ENCODE measurements around the gene TNPO3.
"Not testable (repeated sequence)": the region's sequence is repeated elsewhere in the genome, so short reads cannot be mapped to it uniquely, and the experiment has no call there.

Gene TNPO3

GRCh38 chr7:129083525-129083924, 28.6 kb upstream of the TNPO3 start:
- ATAC-seq (replicated peaks) (no peak), DNase-seq (no peak)
- Mint-ChIP-seq H3K27ac (no peak overlapping the region), H3K27me3 (peaks cover 9 to 21% of the 10 kb centered on the region in 2 donors), H3K36me3 (ENCODE audit: insufficient read depth) (no peaks in the 10 kb centered on the region), H3K9me3 (no peaks in the 10 kb centered on the region), H3K4me3 (no peak overlapping the region), H3K4me1 (ENCODE audit: low read depth in 2 of 2) (no peaks in the 10 kb centered on the region)

- Mint-ChIP-seq H3K36me3 (ENCODE audit: insufficient read depth) (no peaks in the 10 kb centered on the region), H3K27ac (no peak overlapping the region)
These were observed 23.5 kb upstream of the TNPO3 start for GRCh38 chr7:129078455-129078854.

GRCh38 chr7:129076886-129077285, 22.0 kb upstream of the TNPO3 start:
- H3K4me3 Mint-ChIP-seq = no peak overlapping the region
- peaks cover 16 to 57% of the 10 kb centered on the region in 2 donors for H3K27me3 Mint-ChIP-seq
- H3K36me3 Mint-ChIP-seq (ENCODE audit: insufficient read depth) = no peaks in the 10 kb centered on the region
- no peak overlapping the region for H3K27ac Mint-ChIP-seq
- no peaks in the 10 kb centered on the region for H3K4me1 Mint-ChIP-seq (ENCODE audit: low read depth in 2 of 2)
- ATAC-seq (replicated peaks) (no peak), DNase-seq (no peak)
- H3K9me3 Mint-ChIP-seq = no peaks in the 10 kb centered on the region

More at GRCh38 chr7:129078455-129078854, 23.5 kb upstream of the TNPO3 start:
- ATAC-seq (replicated peaks) (no peak), DNase-seq (no peak)
- Mint-ChIP-seq H3K9me3 (no peaks in the 10 kb centered on the region), H3K27me3 (peaks cover 16 to 47% of the 10 kb centered on the region in 2 donors), H3K4me1 (ENCODE audit: low read depth in 2 of 2) (no peaks in the 10 kb centered on the region), H3K4me3 (no peak overlapping the region)

GRCh38 chr7:129074994-129075393, 20.1 kb upstream of the TNPO3 start:
- Mint-ChIP-seq H3K36me3 (ENCODE audit: insufficient read depth) (peaks cover 2% of the 10 kb centered on the region), H3K4me1 (ENCODE audit: low read depth in 2 of 2) (no peaks in the 10 kb centered on the region), H3K27me3 (peaks cover 17 to 64% of the 10 kb centered on the region in 2 donors), H3K9me3 (no peaks in the 10 kb centered on the region), H3K27ac (no peak overlapping the region), H3K4me3 (no peak overlapping the region)
- DNase-seq (no peak), ATAC-seq (replicated peaks) (no peak)

- Mint-ChIP-seq H3K9me3 (no peaks in the 10 kb centered on the region), H3K4me1 (ENCODE audit: low read depth in 2 of 2) (no peaks in the 10 kb centered on the region), H3K27ac (no peak overlapping the region), H3K4me3 (no peak overlapping the region), H3K36me3 (ENCODE audit: insufficient read depth) (peaks cover 2% of the 10 kb centered on the region), H3K27me3 (peaks cover 17 to 66% of the 10 kb centered on the region in 2 donors)
- ATAC-seq (replicated peaks) (no peak), DNase-seq (no peak)
These were observed 19.5 kb upstream of the TNPO3 start for GRCh38 chr7:129074361-129074871.

GRCh38 chr7:129073738-129074137, 18.8 kb upstream of the TNPO3 start:
- Mint-ChIP-seq H3K27me3 (peaks cover 22 to 68% of the 10 kb centered on the region in 2 donors), H3K27ac (no peak overlapping the region), H3K9me3 (no peaks in the 10 kb centered on the region), H3K4me3 (no peak overlapping the region), H3K4me1 (ENCODE audit: low read depth in 2 of 2) (no peaks in the 10 kb centered on the region), H3K36me3 (ENCODE audit: insufficient read depth) (peaks cover 2% of the 10 kb centered on the region)
- no peak for DNase-seq
- ATAC-seq (replicated peaks) = no peak

- H3K4me3 Mint-ChIP-seq = no peak overlapping the region
- H3K27ac Mint-ChIP-seq = no peak overlapping the region
- no peak for ATAC-seq (replicated peaks)
- H3K4me1 Mint-ChIP-seq (ENCODE audit: low read depth in 2 of 2) = no peaks in the 10 kb centered on the region
- H3K9me3 Mint-ChIP-seq = no peaks in the 10 kb centered on the region
- no peak for DNase-seq
- H3K27me3 Mint-ChIP-seq = peaks cover 25 to 68% of the 10 kb centered on the region in 2 donors
- peaks cover 2% of the 10 kb centered on the region for H3K36me3 Mint-ChIP-seq (ENCODE audit: insufficient read depth)
These were observed 18.3 kb upstream of the TNPO3 start for GRCh38 chr7:129073204-129073603.

GRCh38 chr7:129072479-129073011, 17.6 kb upstream of the TNPO3 start:
- no peak overlapping the region for H3K4me3 Mint-ChIP-seq
- H3K27ac Mint-ChIP-seq = peak overlapping the region in 1 of 2 donors; percentile 36
- H3K9me3 Mint-ChIP-seq = no peaks in the 10 kb centered on the region
- DNase-seq (no peak), ATAC-seq (replicated peaks) (no peak)
- H3K27me3 Mint-ChIP-seq = peaks cover 27 to 75% of the 10 kb centered on the region in 2 donors
- peaks cover 2% of the 10 kb centered on the region for H3K36me3 Mint-ChIP-seq (ENCODE audit: insufficient read depth)
- no peaks in the 10 kb centered on the region for H3K4me1 Mint-ChIP-seq (ENCODE audit: low read depth in 2 of 2)

- no peak overlapping the region for H3K27ac Mint-ChIP-seq
- H3K4me1 Mint-ChIP-seq (ENCODE audit: low read depth in 2 of 2) = no peaks in the 10 kb centered on the region
- H3K4me3 Mint-ChIP-seq = no peak overlapping the region
- peaks cover 33 to 62% of the 10 kb centered on the region in 2 donors for H3K27me3 Mint-ChIP-seq
- DNase-seq (no peak), ATAC-seq (replicated peaks) (no peak)
- H3K9me3 Mint-ChIP-seq = no peaks in the 10 kb centered on the region
- peaks cover 2% of the 10 kb centered on the region for H3K36me3 Mint-ChIP-seq (ENCODE audit: insufficient read depth)
These were observed 14.1 kb upstream of the TNPO3 start for GRCh38 chr7:129069021-129069420.

- no peak for DNase-seq
- Mint-ChIP-seq H3K27ac (no peak overlapping the region), H3K9me3 (no peaks in the 10 kb centered on the region), H3K4me1 (ENCODE audit: low read depth in 2 of 2) (no peaks in the 10 kb centered on the region), H3K36me3 (ENCODE audit: insufficient read depth) (peaks cover 2% of the 10 kb centered on the region), H3K27me3 (peaks cover 33 to 62% of the 10 kb centered on the region in 2 donors), H3K4me3 (no peak overlapping the region)
- ATAC-seq (replicated peaks) = no peak
These were observed 13.1 kb upstream of the TNPO3 start for GRCh38 chr7:129067943-129068548.

- not testable (repeated sequence) for H3K4me1 Mint-ChIP-seq (ENCODE audit: low read depth in 2 of 2); H3K4me3 Mint-ChIP-seq; DNase-seq; H3K9me3 Mint-ChIP-seq; H3K27ac Mint-ChIP-seq; ATAC-seq (replicated peaks); H3K36me3 Mint-ChIP-seq (ENCODE audit: insufficient read depth)
- peaks cover 33 to 55% of the 10 kb centered on the region in 2 donors for H3K27me3 Mint-ChIP-seq
These were observed 12.2 kb upstream of the TNPO3 start for GRCh38 chr7:129067132-129067561.

- Mint-ChIP-seq H3K36me3 (ENCODE audit: insufficient read depth) (peaks cover 2% of the 10 kb centered on the region), H3K4me3 (no peak overlapping the region), H3K27me3 (peaks cover 33 to 48% of the 10 kb centered on the region in 2 donors), H3K4me1 (ENCODE audit: low read depth in 2 of 2) (no peaks in the 10 kb centered on the region), H3K27ac (no peak overlapping the region), H3K9me3 (no peaks in the 10 kb centered on the region)
- no peak for DNase-seq
- ATAC-seq (replicated peaks) = no peak
These were observed 11.6 kb upstream of the TNPO3 start for GRCh38 chr7:129066290-129067131.

- peak overlapping the region; percentile 97 to 99 for H3K27ac Mint-ChIP-seq
- peaks cover 7 to 14% of the 10 kb centered on the region in 2 donors for H3K27me3 Mint-ChIP-seq
- peak overlapping the region; percentile 94 to 98 for H3K4me3 Mint-ChIP-seq
- H3K9me3 Mint-ChIP-seq = no peaks in the 10 kb centered on the region
- H3K36me3 Mint-ChIP-seq (ENCODE audit: insufficient read depth) = peaks cover 25% of the 10 kb centered on the region
- ATAC-seq (replicated peaks) (no peak), DNase-seq (no peak)
- peaks cover 15 to 21% of the 10 kb centered on the region in 2 donors for H3K4me1 Mint-ChIP-seq (ENCODE audit: low read depth in 2 of 2)
These were observed 1.1 kb upstream of the TNPO3 start for GRCh38 chr7:129055861-129056464.

Measured in effector memory CD8-positive, alpha-beta T cell (primary cell).